Brain microvascular endothelial cell (primary cell): ENCODE results near the gene HTR1B.

ENCODE experiments used
- DNase-seq: peaks from one replicate; pipeline ENCODE4 v3.0.0-alpha.2; 2020
- H3K27ac ChIP-seq: fragments of 250-450 bp; sonication (Bioruptor Pico); 2 replicates; pipeline ENCODE4 v1.5.1; 2020; ENCODE audit warnings: mild to moderate bottlenecking, moderate library complexity
- H3K27me3 ChIP-seq: fragments of 250-450 bp; sonication (Bioruptor Pico); replicated peaks from 2 replicates; pipeline ENCODE4 v1.5.1; 2020; ENCODE audit warnings: mild to moderate bottlenecking
- H3K36me3 ChIP-seq: fragments of 250-450 bp; sonication (Bioruptor Pico); replicated peaks from 2 replicates; pipeline ENCODE4 v1.5.1; 2020; ENCODE audit warnings: mild to moderate bottlenecking
- H3K4me3 ChIP-seq: 2 replicates; pipeline ENCODE4 v1.5.1; 2011; ENCODE audit warnings: low read depth, mild to moderate bottlenecking, control low read depth, low read length, moderate library complexity
- CTCF ChIP-seq: IDR thresholded peaks from 2 replicates; pipeline ENCODE4 v1.5.1; 2011; ENCODE audit warnings: low read depth, mild to moderate bottlenecking, moderate library complexity, low read length, control low read depth, inconsistent platforms; ENCODE audit errors: missing control alignments
- in situ Hi-C: cut with HindIII; loops from 2 replicates; pipeline ENCODE4 v1.10.0; 2017; ENCODE audit warnings: low sequenced_read_pairs, low pct_ligation_motif_present

HTR1B gene

GRCh38 chr6:77454386-77454785 lies 8.9 kb downstream of the HTR1B start:
- no peak overlapping the region for H3K4me3 ChIP-seq
- peak overlapping the region; percentile 97 for H3K27ac ChIP-seq
- no peaks in the 10 kb centered on the region for H3K36me3 ChIP-seq
- no peaks in the 10 kb centered on the region for H3K27me3 ChIP-seq
- TF ChIP-seq CTCF = no peak
- in situ Hi-C loops = loop anchor here (25.0 kb wide), 2 partner anchors 767 to 1517 kb away; no protein-coding TSS in a partner anchor
- DNase-seq = no peak

- H3K36me3 ChIP-seq = no peaks in the 10 kb centered on the region
- in situ Hi-C loops = loop anchor here (25.0 kb wide), 2 partner anchors 764 to 1514 kb away; no protein-coding TSS in a partner anchor
- DNase-seq = no peak
- H3K4me3 ChIP-seq = no peak overlapping the region
- no peak overlapping the region for H3K27ac ChIP-seq
- no peaks in the 10 kb centered on the region for H3K27me3 ChIP-seq
- no peak for TF ChIP-seq CTCF
Measured at GRCh38 chr6:77451466-77451865, 11.8 kb downstream of the HTR1B start.

- Histone ChIP-seq H3K27ac (no peak overlapping the region), H3K4me3 (no peak overlapping the region), H3K27me3 (no peaks in the 10 kb centered on the region), H3K36me3 (no peaks in the 10 kb centered on the region)
- in situ Hi-C loops = loop anchor here (25.0 kb wide), 2 partner anchors 764 to 1514 kb away; no protein-coding TSS in a partner anchor
- no peak for DNase-seq
- peak; percentile 49 for TF ChIP-seq CTCF
Measured at GRCh38 chr6:77450924-77451323, 12.4 kb downstream of the HTR1B start.

GRCh38 chr6:77448546-77448945 lies 14.7 kb downstream of the HTR1B start:
- Histone ChIP-seq H3K27ac (no peak overlapping the region), H3K36me3 (no peaks in the 10 kb centered on the region), H3K4me3 (no peak overlapping the region), H3K27me3 (no peaks in the 10 kb centered on the region)
- no peak for DNase-seq
- in situ Hi-C loops = no loop called here
- no peak for TF ChIP-seq CTCF

GRCh38 chr6:77447254-77447653 lies 16.0 kb downstream of the HTR1B start:
- Histone ChIP-seq H3K36me3 (no peaks in the 10 kb centered on the region), H3K4me3 (no peak overlapping the region), H3K27ac (no peak overlapping the region), H3K27me3 (no peaks in the 10 kb centered on the region)
- no peak for DNase-seq
- TF ChIP-seq CTCF = no peak
- in situ Hi-C loops = no loop called here

- no peak for DNase-seq
- H3K27ac ChIP-seq = no peak overlapping the region
- no peak overlapping the region for H3K4me3 ChIP-seq
- no peaks in the 10 kb centered on the region for H3K27me3 ChIP-seq
- no peak for TF ChIP-seq CTCF
- H3K36me3 ChIP-seq = no peaks in the 10 kb centered on the region
- in situ Hi-C loops = no loop called here
Measured at GRCh38 chr6:77446249-77446648, 17.0 kb downstream of the HTR1B start.
